NCI-H446 treated with DMSO at 0.1 percent for 48 hours (cell line): ENCODE data around the gene SCN3A.

Source experiments
- DNase-seq: peaks from one replicate; lab custom pipeline; 2025; lab: John Stamatoyannopoulos, UW

SCN3A gene

DNA sequence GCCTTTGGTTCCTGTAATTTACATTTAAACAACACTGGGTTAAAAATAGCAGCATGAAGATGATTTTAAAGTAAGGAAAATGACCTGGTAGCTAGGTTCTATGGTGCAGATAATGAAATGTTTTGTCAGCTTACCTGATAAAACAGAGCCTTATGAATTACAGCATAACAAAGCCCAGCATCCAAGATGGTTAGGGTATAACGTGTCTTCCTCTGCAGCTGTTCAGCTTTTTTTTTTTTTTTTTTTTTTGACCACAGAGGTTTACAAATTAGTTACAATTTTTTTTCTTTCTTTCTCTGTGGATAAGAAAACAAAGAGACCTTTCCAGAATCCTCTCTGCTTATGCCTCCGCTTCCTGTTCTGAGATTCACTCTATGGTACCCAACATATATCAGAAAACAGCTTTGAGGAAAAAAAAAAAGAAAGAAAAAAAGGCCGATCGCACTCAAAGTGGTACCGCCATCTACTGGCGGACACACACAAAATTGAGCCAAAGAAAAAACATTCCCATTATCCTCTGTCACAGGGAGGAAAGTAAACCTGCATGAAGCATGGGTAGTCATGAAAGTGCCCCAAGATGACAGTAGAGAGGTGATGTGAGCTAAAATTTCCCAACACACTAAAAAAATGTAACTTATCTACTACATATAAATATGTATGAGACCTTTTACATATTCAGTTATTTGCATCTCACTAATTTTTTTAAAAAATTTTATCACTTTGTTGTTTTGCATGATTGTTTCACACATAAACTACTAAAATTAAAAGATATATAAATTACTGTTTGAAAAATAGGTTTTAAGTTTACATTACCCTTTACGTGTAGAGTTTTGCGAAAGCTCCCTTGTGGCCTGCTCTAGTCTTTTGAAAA, at the start of gene SCN3A:
Gene SCN3A, minus strand, starts transcription at position 362 of the 871 bp plus-strand sequence. CDS start 27,656 bp downstream, outside the sequence.
- peak; percentile 58 for DNase-seq

DNA sequence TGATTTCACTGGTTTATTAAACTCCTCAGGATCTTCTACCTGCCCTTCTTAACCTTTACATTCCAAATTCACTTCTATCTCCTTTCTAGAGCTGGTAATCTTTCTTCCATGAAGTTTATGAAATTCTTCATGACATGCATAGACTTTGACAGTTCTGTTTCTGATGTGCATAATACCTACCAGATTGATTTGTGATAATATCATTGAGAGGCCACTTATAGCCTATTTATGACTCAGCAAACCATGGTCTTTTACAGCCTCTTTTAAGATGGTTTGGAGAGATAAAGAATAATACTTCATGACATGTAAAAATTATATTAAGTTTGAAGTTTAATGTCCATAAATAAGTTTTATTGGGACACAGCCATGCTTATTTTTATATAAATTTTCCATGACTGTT, 49.3 kb upstream of the SCN3A start:
- no peak for DNase-seq

DNA sequence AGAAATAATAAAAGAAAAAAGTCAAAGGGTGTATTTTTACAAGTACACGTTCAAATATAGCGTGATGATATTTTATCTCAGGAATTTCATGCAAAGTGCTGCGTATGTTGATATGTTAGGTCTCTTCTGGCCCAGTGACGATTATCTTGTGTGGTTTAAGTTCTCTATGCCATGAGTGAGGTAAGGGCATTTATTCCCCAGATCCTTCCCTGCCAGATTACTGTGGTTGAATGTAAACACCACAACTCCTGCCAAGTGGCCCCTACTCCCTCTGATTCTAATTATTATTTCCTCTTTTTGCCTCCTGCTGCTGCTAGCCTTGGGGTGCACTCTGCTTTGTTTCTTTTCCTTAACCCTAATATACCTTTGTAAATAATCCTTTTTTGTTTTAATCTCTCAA, 47.5 kb upstream of the SCN3A start:
- DNase-seq = peak; percentile 62

DNA sequence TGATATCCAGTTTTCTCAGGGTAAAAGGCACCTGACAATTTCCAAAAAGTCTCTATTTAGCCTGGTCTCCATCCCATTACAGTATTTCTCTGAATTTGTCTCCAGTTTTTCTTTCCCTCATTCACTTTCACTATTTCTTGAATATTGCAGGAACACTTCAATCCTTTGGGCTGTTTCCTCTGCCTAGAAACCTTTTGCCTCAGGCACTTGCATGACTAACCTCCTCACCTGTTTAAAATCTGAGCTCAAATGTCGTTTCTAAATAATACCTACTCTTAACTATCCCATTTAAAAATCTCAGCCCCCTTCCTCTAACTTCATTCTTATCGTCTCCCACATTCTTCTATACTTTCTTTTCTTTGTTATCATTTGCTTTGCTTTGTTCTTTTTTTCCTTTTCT, 44.4 kb upstream of the SCN3A start:
- no peak for DNase-seq

DNA sequence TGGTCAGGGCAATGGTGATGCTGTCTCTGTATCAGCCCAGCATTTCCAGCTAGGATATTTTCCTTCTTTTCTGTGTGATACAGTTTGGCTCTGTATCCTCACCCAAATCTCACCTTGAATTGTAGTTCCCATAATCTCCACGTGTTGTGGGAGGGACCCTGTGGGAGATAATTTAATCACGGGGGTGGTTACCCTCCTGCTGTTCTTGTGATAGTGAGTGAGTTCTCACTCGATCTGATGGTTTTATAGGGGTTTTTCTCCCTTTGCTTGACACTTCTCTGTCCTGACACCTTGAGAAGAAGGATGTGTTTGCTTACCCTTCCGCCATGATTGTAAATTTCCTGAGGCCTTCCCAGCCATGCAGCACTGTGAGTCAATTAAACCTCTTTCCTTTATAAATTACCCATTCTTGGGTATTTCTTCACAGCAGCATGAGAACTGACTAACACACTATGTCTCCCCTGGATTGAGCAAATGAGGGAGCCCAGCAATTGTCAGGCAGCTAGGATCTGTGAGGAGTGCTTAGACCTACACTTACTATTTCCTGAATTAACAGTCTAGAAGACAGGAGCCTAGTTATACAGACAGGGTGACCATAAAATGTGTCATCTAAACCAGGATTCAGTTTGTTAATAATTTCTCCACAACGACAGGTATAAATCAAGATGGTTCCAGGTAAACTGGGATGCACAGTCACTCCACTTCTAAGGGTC, 41.4 kb upstream of the SCN3A start:
- DNase-seq = no peak

DNA sequence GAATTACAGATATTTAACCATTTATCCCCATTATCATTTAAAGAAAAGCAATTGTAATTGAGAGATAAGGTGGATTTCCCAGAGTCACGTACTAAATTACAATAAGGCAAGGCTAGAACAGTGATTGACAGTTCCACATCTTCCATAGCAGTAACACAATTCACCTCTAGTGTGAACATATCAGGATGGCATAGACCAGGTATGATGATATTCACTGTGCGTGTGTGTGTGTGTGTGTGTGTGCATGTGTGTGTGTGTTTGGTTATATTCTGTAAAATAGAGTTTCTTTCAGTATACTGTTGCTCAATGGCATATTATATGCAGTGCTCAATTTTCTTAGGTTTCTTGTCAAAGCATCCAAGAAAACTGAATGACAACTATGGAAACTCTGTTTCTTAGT, 37.1 kb upstream of the SCN3A start:
- DNase-seq = no peak

DNA sequence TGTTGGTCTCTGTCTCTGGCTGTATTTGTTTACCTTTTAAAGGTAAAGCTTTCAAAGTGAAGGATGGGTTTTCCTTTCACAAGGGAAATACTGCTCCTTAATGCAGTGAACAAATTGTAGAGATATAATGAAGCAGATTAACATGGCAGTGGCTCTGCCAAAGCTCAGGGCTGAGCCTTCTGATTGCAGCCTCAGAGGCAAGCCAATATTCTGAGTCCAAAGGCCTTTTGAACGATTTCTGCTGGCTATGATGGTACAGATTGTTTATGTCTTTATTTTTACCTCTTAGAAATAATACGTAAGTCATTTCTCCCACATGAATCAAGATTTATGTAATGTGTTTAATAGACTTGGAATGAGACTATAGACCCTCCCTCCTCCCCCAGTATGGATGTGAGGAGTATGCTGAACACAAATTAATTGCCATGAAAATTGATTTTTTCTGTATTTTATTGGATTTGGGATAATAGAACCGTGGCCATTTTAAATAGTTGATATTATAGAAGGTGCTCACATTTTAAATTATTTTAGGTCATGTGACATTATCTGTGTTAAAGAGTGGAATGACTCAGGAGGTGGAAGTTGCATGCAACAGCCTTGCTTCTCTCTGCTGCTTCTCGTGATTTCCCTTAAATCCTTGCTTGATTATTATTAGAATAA, 36.1 kb upstream of the SCN3A start:
- DNase-seq = no peak

DNA sequence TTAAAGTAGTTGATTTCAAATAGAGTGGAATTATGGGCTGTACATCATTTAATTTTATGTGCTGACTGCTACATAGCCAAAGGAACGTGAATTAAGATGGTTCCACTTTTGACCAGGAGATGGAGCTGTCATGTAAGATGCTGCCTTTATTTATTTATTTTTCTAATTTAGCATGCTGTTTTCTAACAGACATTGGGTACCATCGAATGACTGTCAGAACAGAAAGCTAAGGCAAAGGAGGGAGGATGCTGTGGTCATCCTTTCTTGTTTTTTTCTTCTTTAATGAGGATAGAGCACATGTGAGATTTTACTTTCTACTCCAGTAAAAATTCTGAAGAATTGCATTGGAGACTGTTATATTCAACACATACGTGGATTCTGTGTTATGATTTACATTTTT, 35.4 kb upstream of the SCN3A start, which contains the start of gene SCN2A:
Gene SCN2A, plus strand, starts transcription at position 185 of the 400 bp plus-strand sequence. CDS start 56,410 bp downstream, outside the sequence.
- DNase-seq = peak; percentile 63

DNA sequence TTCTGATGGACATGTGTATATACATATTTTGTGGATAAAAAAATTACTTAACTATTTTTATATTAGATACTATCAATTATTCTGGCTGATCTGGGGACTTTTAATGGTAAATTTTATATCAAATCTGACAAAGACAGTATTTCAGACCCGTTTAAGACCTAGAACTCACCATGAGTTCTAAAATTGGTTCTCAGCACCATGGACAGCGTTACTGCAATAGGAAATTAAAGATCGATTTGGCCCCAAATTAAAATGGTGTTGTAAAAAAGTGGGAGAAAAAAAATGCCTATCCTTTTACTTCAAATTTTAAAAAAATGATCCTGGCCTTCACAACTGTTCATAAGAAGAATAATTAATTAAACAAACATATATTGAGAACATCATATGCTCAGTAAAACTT, 34.4 kb upstream of the SCN3A start:
- no peak for DNase-seq

DNA sequence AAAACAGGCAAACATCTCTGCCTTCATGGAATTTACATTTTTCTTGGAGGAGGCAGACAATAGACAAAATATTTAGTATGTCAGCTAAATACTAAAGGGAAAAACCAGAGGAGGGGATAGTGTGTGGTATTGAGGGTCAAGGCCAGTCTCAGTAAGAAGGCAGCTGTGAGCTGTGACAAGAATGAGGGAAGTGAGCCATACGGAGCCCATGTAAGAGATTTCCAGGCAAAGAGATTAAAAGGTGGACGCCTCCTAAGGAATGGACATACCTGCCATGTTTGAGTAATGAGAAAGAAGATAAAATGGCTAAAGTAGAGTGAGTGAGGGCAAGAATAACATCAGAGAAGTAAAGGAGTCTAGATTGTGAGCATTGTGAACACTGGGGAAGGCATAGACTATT, 33.2 kb upstream of the SCN3A start:
- DNase-seq = no peak

DNA sequence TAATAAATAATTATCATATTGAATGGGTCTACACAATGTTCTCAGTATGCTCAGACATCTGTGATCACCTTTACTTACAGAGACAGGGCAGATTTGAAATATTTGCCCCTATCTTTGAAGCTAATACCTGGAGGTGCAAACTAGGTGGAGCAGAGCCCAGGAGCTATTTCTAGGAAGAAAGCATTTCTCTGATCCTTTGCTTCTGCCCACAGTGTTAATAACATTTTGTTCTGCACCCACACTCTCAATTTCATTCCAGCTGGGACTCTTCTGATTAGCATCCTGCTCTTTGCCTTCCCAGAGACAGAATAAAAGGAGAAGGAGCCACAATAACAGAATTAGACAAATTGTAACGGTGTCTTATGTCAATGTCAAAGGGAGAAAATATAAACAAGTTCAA, 23.7 kb upstream of the SCN3A start:
- DNase-seq = no peak

DNA sequence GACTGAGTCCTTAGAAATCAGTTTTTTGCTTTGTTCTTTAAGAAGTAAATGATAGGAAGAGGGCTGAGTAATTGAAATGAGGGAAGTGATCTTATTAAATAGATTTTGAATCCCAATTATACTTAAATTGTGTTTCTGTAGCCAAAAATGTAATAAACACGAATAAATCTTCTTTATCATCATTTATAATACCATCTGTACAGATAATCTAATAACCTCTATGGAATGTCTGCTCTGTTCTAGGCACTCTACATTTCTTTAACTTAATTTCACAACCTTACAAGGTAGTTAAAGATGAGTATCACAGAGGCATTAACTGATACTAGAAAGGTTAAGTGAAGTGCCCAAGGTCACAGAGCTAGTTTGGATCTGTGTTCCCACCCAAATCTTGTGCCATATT, 21.1 kb upstream of the SCN3A start:
- no peak for DNase-seq

DNA sequence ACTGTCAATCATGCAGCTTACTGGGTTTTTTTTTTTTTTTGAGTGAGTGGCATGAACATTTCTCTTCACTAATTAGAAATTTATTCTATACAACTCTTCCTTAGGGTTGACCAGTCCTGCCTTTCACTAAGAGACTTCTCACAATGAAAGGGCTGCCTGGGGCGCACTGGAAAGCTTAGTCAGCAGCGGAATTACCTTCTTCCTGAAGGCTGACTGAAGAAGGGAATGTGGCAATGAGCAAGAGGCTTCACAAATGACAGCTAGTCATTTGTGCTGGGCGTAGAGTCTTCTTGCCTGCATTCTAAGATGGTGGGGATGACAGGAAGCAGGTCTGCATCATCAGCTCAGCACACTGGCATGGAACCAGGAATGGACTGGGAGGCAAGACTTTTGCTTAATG, 15.6 kb upstream of the SCN3A start:
- no peak for DNase-seq

DNA sequence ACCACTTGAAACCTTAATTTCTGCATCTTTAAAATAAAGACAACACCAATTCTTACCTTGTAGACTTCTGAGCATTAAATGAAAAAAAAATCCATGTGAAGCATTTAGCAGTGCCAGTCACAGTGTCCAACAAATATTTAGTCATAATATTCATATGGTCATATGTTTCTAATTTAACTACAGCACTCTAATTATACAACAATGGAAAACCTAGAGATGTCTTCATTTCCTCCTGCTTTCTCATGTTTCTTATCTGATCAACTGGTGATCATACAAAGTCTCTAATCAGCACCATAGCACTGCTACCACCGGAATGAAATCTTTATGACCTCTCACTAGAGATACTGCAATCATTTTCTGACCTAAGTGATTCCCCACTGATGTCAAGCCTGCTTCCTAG, 10.2 kb upstream of the SCN3A start:
- no peak for DNase-seq

DNA sequence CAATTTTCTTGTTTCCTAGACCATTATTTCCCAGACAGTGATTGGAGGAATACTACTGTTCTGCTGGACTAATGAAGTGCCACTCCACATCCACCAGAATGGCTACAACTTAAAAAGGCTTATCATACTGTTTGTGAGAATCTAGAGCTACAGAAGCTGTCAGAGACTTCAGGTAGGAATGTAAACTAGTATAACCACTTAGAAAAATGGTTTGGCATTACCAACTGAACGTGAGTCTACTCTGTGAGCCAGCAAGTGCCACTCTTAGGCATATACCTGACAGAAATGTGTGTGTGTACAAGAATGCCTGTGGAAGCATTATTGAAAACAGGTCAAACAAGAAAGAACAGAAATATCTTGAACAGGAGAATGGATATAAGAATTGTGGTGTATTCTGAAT, 4.2 kb upstream of the SCN3A start:
- no peak for DNase-seq

DNA sequence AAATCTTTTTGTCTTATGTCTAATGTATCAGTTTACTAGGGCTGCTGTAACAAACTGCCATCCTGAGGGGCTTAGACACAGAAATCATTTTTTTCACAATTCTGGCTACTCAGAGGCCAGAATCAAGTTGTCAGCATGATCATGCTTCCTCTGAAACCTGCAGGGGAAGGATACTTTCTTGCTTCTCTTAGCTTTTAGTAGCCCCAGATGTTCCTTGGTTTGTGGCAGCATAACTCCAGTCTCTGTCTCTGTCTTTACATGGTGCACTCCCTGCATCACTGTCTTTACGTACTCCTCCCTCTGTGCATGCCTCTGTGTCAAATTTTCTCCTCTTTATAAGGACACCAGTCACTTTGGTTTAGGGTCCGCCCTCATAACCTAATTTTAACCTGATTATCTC, 2.0 kb upstream of the SCN3A start:
- no peak for DNase-seq

DNA sequence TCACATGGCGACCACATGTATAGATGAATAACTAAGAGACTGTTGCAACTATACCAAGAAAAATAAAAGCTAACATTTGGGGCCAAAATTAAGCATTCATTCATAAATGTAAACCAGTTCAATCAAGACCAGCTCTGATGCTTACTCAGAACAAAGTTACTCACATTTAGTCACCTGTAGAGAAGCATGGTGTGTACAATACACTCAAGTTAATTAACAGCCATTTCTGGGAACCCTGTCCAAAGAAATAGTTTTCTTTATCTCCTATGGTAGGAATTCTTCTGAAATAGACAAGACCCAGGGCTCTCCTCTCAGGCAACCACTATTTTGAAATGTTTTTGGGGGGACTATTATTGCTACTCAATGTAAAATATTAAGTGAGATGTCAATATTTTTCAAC, 1.6 kb downstream of the SCN3A start:
- no peak for DNase-seq

DNA sequence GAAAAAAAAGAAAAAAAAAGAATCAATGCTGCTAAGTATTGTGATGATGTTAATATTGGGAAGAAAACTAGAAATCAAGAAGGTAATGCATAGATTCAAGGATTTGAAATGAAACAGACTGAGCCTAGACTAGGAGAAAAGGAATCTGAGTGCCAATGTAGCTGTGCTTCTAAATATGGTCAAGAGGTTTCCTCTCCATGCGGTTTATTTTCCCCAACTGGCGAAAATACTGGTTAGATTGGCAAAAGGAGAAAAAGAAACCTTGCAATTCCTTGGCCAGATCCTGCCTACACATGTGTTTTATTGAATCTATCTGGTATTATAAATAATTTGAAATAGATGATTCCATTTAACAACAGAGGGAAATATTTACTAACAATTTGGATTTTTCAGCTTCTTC, 5.7 kb downstream of the SCN3A start:
- no peak for DNase-seq

DNA sequence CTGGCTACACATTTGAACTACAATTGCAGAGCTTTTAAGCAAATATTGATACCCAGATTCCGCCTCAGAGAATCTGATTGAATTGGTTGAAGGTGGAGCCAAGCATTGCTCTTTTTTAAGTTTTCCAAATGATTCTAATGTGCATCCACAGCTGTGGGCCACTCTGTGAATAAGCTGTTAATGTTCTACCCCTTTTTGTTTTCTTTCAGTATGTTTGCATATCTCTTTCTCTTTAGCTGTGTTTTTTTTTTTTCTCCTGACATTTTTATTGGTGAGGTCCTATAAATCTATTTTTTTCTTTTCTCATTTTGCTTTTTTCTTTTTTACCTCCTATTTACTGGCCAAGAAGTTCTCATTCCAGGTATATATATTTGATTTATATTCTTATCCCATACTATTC, 6.5 kb downstream of the SCN3A start:
- DNase-seq = no peak

DNA sequence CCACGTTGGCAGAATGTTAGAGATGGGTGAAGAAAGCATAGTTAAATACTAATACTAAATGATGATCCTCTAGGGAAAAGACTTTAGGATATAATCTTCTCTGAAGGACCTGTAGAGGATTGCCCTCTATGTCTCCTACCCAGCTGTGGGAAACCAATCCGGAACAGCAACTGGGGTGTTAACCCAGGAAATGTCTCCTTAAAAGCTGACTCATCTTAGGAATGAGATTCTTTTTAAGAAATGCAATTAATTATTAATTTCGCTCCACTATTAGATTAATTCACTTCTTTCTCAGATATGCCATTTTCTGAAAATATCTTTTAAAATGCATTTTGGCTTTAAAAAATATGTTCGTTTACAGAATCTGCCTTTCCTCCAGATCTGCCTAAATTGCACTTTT, 7.4 kb downstream of the SCN3A start:
- DNase-seq = no peak

DNA sequence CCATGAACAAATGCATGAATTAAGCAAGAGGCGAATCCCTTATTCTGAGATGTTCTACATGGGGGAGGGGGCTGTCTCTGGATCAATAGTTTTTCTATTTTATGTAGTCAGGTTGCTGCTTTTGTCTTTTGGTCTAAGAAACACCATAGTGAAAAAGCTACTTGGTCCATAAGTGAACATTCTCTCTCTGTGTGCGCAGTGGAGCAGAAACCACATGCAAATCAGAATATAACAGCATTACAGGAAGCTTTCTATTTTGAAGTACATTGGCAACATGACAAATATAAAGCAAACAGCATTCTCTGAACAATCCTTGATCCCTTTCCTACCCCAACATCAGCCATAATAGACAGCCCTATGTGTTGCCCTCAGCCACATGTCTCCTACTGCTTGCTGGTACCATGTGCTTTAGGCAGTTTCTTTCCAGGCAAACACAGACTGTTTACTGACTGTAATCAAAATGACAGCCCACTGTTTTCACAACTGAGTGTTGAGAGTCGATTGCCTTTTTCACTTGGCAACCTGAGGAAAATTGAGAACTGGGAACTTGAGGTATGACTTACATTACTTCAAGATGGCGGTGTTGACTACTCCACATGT, 10.6 kb downstream of the SCN3A start:
- DNase-seq = no peak

DNA sequence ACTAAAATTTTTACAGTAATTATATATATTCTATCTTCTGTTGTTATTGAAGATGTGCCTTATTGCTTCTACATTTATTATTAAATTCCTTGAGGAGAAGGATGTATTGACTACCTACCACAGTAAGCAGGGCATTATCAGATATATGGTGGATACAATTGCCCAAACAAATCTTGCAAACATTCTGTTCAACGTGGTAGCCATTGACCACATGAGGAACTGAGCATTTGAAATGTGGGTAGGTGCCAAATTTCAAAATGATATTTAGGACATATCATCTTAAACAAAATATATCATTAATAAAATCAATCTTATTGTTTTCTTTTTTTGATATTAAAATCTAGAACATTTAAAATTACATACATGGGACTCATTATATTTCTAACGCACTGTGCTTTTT, 11.1 kb downstream of the SCN3A start:
- DNase-seq = no peak
